Stomach (tissue), 9 donors: ENCODE data around the gene ESRRG. TPM values are rescaled to one million over a fixed set of nuclear protein-coding genes. Genes with fewer than 3 reads are reported as not detected.

Experiments
- DNase-seq, 2 donors: peaks; one replicate each; pipeline versions ENCODE4 v3.0.0 to v3.0.0-alpha.2; 2013 to 2019
- H3K27ac ChIP-seq, 5 donors: fragments of 200-600 bp in 4 of 5; sonication (generic) in 4 of 5; one replicate each; pipeline ENCODE4 v1.5.1; 2013 to 2019; ENCODE audit warnings: mild to moderate bottlenecking in 1 of 5, moderate library complexity in 1 of 5
- H3K27me3 ChIP-seq, 3 donors: fragments of 200-600 bp; sonication (generic); one replicate each; pipeline ENCODE4 v1.5.1; 2017 to 2019; ENCODE audit warnings: mixed run types in 1 of 3
- H3K36me3 ChIP-seq, 4 donors: fragments of 200-600 bp; sonication (generic); 1 replicate in 3 of 4; 2 replicates in 1 of 4; pipeline ENCODE4 v1.5.1; 2016 to 2019
- H3K4me1 ChIP-seq, 4 donors: fragments of 200-600 bp; sonication (generic); one replicate each; pipeline ENCODE4 v1.5.1; 2016 to 2019
- H3K4me3 ChIP-seq, 4 donors: fragments of 200-600 bp; sonication (generic) in 3 of 4; one replicate each; pipeline ENCODE4 v1.5.1; 2016 to 2019; ENCODE audit warnings: mild to moderate bottlenecking in 1 of 4
- H3K9me3 ChIP-seq, 4 donors: fragments of 200-600 bp; sonication (generic); one replicate each; pipeline ENCODE4 v1.5.1; 2016 to 2019
- CTCF ChIP-seq, 7 experiments: fragments of 450-650 bp in 4 of 7; fragments of 200-600 bp in 3 of 7; sonication (generic) in 3 of 7; IDR thresholded peaks; one replicate each; pipeline ENCODE4 v1.5.1; 2016 to 2019; ENCODE audit warnings: antibody characterized with exemption in 7 of 7, control low read depth in 2 of 7, mild to moderate bottlenecking in 1 of 7
- EP300 ChIP-seq: sonication (generic); formaldehyde crosslinking; IDR thresholded peaks from one replicate; pipeline ENCODE4 v1.6.1; 2017; ENCODE audit warnings: antibody characterized with exemption
- POLR2A ChIP-seq, 4 donors: fragments of 450-650 bp; IDR thresholded peaks; one replicate each; pipeline ENCODE4 v1.6.1; 2016; ENCODE audit warnings: antibody characterized with exemption in 4 of 4, control low read depth in 2 of 4, mild to moderate bottlenecking in 1 of 4, moderate library complexity in 1 of 4
- POLR2AphosphoS5 ChIP-seq, 3 donors: sonication (generic); formaldehyde crosslinking; IDR thresholded peaks; one replicate each; pipeline ENCODE4 v1.6.1; 2016; ENCODE audit warnings: antibody characterized with exemption in 3 of 3
- WGBS, 5 donors: extraction: QIAGEN DNeasy Blood & Tissue Kit in 3 of 5; methylation state at CpG; one replicate each; pipeline versions ENCODE4 v1.1.5 to v1.1.7; 2013 to 2018; 5-methylcytosine and 5-hydroxymethylcytosine counted together
- intact Hi-C: fragments of 100-400 bp; cut with DNase I; formaldehyde crosslinking; loops from one replicate; pipeline ENCODE4 v1.15.1; 2023; ENCODE audit warnings: low total_unique reads
- polyA plus RNA-seq, 3 donors: library from polyadenylated mRNA; stranded (reverse); fragments of 200-250 nt; gene quantifications; one replicate each; pipeline ENCODE4 v1.2.3, GENCODE V29; 2013
- total RNA-seq, 5 donors: library from RNA; depleted of rRNA; stranded (reverse); fragments of >200 nt; gene quantifications; one replicate each; pipeline versions ENCODE4 v1.1.0 to v1.2.3, GENCODE V29; 2014 to 2016
- donor health status: healthy with polysubstance abuse.
- donor health status: Bipolar disorder and iron deficiency.
- donor health status: healthy.

The ESRRG gene
- total and polyA plus RNA-seq, 8 donors = 0.29 to 247 (median 34.2) TPM

- H3K4me3 ChIP-seq = peak overlapping the region; percentile 40 to 51 (median 42)
- peaks cover 0 to 18% (median 0%) of the 10 kb centered on the region in 3 donors for H3K27me3 ChIP-seq
- TF ChIP-seq POLR2AphosphoS5 (IDR thresholded peaks at IDR 0.05) (no peak), CTCF (IDR thresholded peaks at IDR 0.05) (no peak), POLR2A (IDR thresholded peaks at IDR 0.05) (no peak), EP300 (no peak)
- DNase-seq = peak in 1 of 2 donors; percentile 26
- H3K36me3 ChIP-seq = no peaks in the 10 kb centered on the region
- H3K9me3 ChIP-seq = no peaks in the 10 kb centered on the region
- peak overlapping the region; percentile 67 to 76 (median 68) for H3K27ac ChIP-seq
- 18 to 40% (median 32%) methylated on average over 2 of the region's 2 CpGs for WGBS, 5 donors
- H3K4me1 ChIP-seq = peaks cover 0 to 19% (median 9%) of the 10 kb centered on the region in 4 donors
- intact Hi-C loops = no loop called here
Measured at GRCh38 chr1:216721863-216722262, 1.4 kb downstream of the ESRRG start.

- TF ChIP-seq POLR2AphosphoS5 (IDR thresholded peaks at IDR 0.05) (no peak), EP300 (no peak), POLR2A (IDR thresholded peaks at IDR 0.05) (no peak), CTCF (IDR thresholded peaks at IDR 0.05) (no peak)
- peaks cover 0 to 18% (median 0%) of the 10 kb centered on the region in 3 donors for H3K27me3 ChIP-seq
- no peak for DNase-seq
- intact Hi-C loops = no loop called here
- H3K4me1 ChIP-seq = peaks cover 0 to 19% (median 9%) of the 10 kb centered on the region in 4 donors
- no peaks in the 10 kb centered on the region for H3K9me3 ChIP-seq
- H3K27ac ChIP-seq = peak overlapping the region in 4 of 5 donors; percentile 67 to 70 (median 68)
- peak overlapping the region; percentile 40 to 51 (median 42) for H3K4me3 ChIP-seq
- 17 to 47% (median 23%) methylated on average over 5 of the region's 5 CpGs for WGBS, 5 donors
- no peaks in the 10 kb centered on the region for H3K36me3 ChIP-seq
Measured at GRCh38 chr1:216721062-216721461, 2.2 kb downstream of the ESRRG start.

- H3K4me3 ChIP-seq = no peak overlapping the region
- H3K27me3 ChIP-seq = no peaks in the 10 kb centered on the region
- no peaks in the 10 kb centered on the region for H3K36me3 ChIP-seq
- H3K27ac ChIP-seq = no peak overlapping the region
- no peaks in the 10 kb centered on the region for H3K9me3 ChIP-seq
- peaks cover 0 to 7% (median 0%) of the 10 kb centered on the region in 4 donors for H3K4me1 ChIP-seq
- DNase-seq = no peak
- TF ChIP-seq POLR2A (IDR thresholded peaks at IDR 0.05) = no peak
- no peak for TF ChIP-seq EP300
- TF ChIP-seq CTCF (IDR thresholded peaks at IDR 0.05) = no peak
- TF ChIP-seq POLR2AphosphoS5 (IDR thresholded peaks at IDR 0.05) = no peak
- intact Hi-C loops = no loop called here
Measured at GRCh38 chr1:216711712-216712111, 11.5 kb downstream of the ESRRG start.

- 84 to 91% (median 86%) methylated on average over 15 of the region's 15 CpGs for WGBS, 5 donors
- H3K4me3 ChIP-seq = no peak overlapping the region
- H3K4me1 ChIP-seq = peaks cover 0 to 10% (median 0%) of the 10 kb centered on the region in 4 donors
- H3K27ac ChIP-seq = no peak overlapping the region
- no peak for DNase-seq
- TF ChIP-seq POLR2AphosphoS5 (IDR thresholded peaks at IDR 0.05) (no peak), POLR2A (IDR thresholded peaks at IDR 0.05) (no peak), EP300 (no peak), CTCF (IDR thresholded peaks at IDR 0.05) (no peak)
- H3K27me3 ChIP-seq = no peaks in the 10 kb centered on the region
- no peaks in the 10 kb centered on the region for H3K36me3 ChIP-seq
- no peaks in the 10 kb centered on the region for H3K9me3 ChIP-seq
- intact Hi-C loops = no loop called here
Measured at GRCh38 chr1:216710598-216711333, 12.5 kb downstream of the ESRRG start.
